8988T (cell line): ENCODE data around the gene MCTP1.

Source experiments
- DNase-seq: peaks from one replicate; pipeline ENCODE4 v3.0.0; 2011

MCTP1 gene

GRCh38 chr5:95284572-95285408 is at the start of gene MCTP1:
MCTP1 (minus strand) TSS chr5:95285094.
- peak; percentile 54 for DNase-seq

GRCh38 chr5:95332158-95332557 is 47.3 kb upstream of the MCTP1 start:
- DNase-seq = no peak

- no peak for DNase-seq
These were observed 46.5 kb upstream of the MCTP1 start for GRCh38 chr5:95331358-95331757.

GRCh38 chr5:95327211-95327610 is 42.3 kb upstream of the MCTP1 start:
- no peak for DNase-seq

- DNase-seq = no peak
These were observed 32.8 kb upstream of the MCTP1 start for GRCh38 chr5:95317687-95318086.

- DNase-seq = no peak
These were observed 32.2 kb upstream of the MCTP1 start for GRCh38 chr5:95317085-95317484.

GRCh38 chr5:95304711-95305110 is 19.8 kb upstream of the MCTP1 start:
- no peak for DNase-seq

GRCh38 chr5:95298651-95299050 is 13.8 kb upstream of the MCTP1 start:
- DNase-seq = no peak

- DNase-seq = no peak
These were observed 11.4 kb upstream of the MCTP1 start for GRCh38 chr5:95296291-95296690.

GRCh38 chr5:95285409-95285755 is 488 bp upstream of the MCTP1 start:
- DNase-seq = no peak

- DNase-seq = peak; percentile 53
These were observed 928 bp downstream of the MCTP1 start for GRCh38 chr5:95283761-95284571.

GRCh38 chr5:95283022-95283615 is 1.8 kb downstream of the MCTP1 start:
- no peak for DNase-seq

GRCh38 chr5:95281226-95281625 is 3.7 kb downstream of the MCTP1 start:
- DNase-seq = no peak

- DNase-seq = no peak
These were observed 4.3 kb downstream of the MCTP1 start for GRCh38 chr5:95280401-95281095.

GRCh38 chr5:95274011-95274410 is 10.9 kb downstream of the MCTP1 start:
- no peak for DNase-seq

GRCh38 chr5:95272316-95272929 is 12.5 kb downstream of the MCTP1 start:
- no peak for DNase-seq

GRCh38 chr5:95262933-95263660 is 21.8 kb downstream of the MCTP1 start:
- no peak for DNase-seq

GRCh38 chr5:95261437-95262175 is 23.3 kb downstream of the MCTP1 start:
- no peak for DNase-seq

- DNase-seq = no peak
These were observed 27.9 kb downstream of the MCTP1 start for GRCh38 chr5:95256991-95257390.

- no peak for DNase-seq
These were observed 28.4 kb downstream of the MCTP1 start for GRCh38 chr5:95256446-95256845.

- DNase-seq = no peak
These were observed 32.1 kb downstream of the MCTP1 start for GRCh38 chr5:95252801-95253200.
